ENCODE measurements around the gene CAPN13.
A peak's percentile ranks its signal among the peaks of the same experiment; 100 is the strongest.

Gene CAPN13

GRCh38 chr2:30786923-30787685, 20.1 kb downstream of the CAPN13 start:
- DNase-seq = no peak

DNA sequence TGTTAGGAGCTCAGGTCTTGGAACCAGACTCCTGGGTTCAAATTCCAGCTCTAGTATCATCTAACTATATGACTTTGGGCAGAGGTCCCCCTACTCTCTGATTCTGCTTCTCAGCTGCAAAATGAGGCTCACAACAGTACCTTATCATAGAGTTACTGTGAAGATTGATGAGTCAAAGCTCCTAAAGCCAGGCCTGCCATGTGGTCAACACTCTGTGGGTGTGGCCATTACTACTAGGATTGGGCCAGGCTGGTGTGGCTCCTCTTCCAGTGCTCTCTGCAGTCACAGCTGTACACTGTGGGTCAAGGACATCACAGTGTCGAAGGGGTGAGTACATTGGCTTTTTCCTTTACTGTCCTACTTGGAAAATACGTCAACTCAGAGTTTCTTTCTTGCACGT, 22.6 kb downstream of the CAPN13 start:
- no peak for DNase-seq

- DNase-seq = no peak
These were observed 25.2 kb downstream of the CAPN13 start for GRCh38 chr2:30781961-30782533.

DNA sequence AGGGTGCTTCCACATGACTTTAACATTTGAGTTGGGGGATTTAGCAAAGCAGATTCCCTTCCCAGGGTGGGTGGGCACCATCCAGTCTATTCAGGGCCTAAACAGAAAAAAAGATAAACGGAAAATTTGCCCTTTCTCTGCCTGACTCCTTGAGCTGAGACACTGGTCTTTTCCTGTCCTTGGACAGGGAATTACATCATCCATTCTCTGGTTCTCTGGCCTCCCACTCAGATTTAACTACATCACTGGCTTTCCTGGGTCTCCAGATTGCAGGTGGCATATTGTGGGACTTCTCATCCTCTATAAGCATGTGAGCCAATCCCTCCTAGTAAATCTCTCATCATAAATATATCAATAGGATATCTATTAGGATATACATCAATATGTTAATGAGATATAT, 25.8 kb downstream of the CAPN13 start:
- peak in 2 of 3 donors; percentile 14 to 19 for DNase-seq

- no peak for DNase-seq
These were observed 26.4 kb downstream of the CAPN13 start for GRCh38 chr2:30780776-30781330.

DNA sequence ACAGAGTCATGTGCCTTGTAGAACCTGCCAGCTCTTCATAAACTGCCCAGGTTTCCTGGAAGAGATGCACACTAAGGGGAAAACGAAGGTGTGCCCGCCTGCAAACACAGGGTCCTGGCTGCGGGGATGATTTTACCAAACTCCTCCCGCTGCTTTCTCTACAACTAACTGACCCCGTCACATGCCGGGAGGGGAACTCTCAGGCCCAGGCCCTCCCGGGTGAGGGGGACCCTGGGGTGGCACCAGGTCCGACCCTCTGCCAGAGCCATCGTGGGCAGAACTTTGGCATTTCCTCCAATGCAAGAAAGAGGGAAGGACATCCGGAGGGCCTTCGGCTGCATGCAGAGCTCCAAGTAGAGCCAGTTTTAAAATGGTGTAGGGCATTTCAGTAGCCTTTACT, 28.6 kb downstream of the CAPN13 start:
- DNase-seq = no peak

DNA sequence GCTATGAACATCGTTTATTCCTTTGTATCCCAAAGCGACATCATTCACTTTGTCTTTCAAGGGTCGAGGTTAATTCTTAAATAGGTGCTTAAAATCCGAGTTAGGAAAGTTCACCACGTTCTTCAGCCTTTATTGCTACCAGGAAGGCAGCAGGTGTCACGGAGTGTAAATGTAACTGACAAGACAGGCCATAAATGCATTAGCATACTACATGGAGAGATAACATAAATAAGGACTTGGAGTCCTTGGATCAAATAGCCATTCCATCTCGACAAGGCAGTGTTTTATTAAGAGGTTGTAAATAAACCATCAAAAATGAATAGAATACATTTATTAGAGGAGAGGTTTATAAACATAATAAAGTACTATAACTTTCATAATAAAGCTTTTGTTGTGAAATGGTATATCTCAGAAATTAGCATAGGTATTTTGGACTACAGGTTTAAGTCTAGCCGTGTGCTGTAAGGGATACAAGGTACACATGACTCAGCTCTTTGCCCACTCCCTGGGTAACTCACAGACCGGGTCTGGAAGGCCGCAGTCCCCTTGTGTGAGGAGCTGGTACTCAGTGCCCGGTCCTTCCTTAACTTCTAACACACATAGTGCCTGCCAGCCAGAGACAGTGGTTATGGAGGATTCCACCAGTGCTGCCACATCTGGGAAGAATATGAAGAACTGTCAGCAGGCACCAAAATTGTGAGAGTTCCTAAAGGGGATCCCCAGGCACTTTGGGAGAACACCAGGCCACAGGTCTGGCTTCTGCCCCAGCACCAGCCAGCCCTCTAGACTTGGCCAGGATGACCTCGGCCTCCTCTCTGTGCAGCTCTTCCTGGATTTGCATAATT, 29.4 kb downstream of the CAPN13 start:
- DNase-seq = no peak

GRCh38 chr2:30776831-30777635, 30.2 kb downstream of the CAPN13 start:
- DNase-seq = no peak

- no peak for DNase-seq
These were observed 31.4 kb downstream of the CAPN13 start for GRCh38 chr2:30775833-30776232.

DNA sequence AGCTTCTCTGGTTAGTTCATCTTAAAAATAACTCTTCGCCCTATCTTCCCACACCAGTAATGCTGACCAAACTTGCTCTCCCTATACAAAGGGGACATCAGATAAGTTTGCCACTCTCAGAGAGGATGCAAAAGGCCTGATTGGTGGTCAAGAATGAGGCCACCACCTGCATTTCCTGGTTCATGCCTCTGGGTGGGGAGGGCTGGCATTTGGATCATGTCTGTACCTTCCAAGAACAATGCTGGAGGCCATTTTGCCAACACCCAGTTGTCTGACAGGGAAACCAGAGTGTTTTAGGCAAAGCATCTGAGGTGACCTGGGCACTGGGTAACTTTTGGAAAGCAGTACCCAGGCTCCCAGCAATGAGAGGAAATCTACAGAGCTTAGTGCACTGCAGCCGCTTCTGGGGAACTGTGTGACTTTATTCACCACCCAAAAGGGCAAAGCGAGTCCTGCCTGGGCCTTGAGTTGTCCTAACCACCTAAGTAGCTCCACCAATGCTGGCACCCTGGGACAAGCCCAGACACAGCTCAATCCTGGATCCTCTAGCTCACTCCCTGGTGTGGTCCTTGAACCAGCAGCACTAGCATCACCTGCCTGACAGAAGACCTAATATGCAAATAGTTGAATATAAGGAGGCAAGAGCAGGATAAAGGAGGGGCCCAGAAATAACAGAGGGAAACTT, 35.1 kb downstream of the CAPN13 start:
- DNase-seq = no peak

GRCh38 chr2:30770816-30771576, 36.2 kb downstream of the CAPN13 start:
- no peak for DNase-seq

GRCh38 chr2:30769891-30770462, 37.3 kb downstream of the CAPN13 start:
- no peak for DNase-seq

- no peak for DNase-seq
These were observed 37.8 kb downstream of the CAPN13 start for GRCh38 chr2:30769481-30769780.

GRCh38 chr2:30768708-30769480, 38.4 kb downstream of the CAPN13 start:
- no peak for DNase-seq

- no peak for DNase-seq
These were observed 39.1 kb downstream of the CAPN13 start for GRCh38 chr2:30768036-30768686.

DNA sequence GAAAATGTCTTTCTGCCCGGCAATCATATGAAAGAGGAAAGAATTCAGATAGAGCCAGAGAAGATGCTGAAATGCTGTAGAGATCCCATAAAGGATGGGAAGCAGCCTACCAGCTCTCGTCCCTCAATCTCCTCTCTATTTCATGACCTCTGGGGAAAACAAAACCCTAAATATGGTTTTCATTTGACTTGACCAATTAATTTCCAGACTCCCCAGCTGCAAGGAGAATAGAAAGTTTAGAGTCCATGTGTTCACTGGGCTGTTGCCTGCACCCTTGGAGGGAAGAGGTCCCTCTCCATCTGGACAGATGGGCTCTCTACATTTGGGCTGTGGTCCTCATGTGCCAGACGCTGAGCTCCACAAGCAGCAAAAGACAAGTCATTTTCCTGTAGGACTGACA, 40.6 kb downstream of the CAPN13 start:
- no peak for DNase-seq

GRCh38 chr2:30765876-30766470, 41.3 kb downstream of the CAPN13 start:
- DNase-seq = no peak

GRCh38 chr2:30765191-30765590, 42.1 kb downstream of the CAPN13 start:
- DNase-seq = no peak
